CD1c-positive myeloid dendritic cell (primary cell): ENCODE measurements around the gene ADGRG6.
"Not testable (repeated sequence)": the region's sequence is repeated elsewhere in the genome, so short reads cannot be mapped to it uniquely, and the experiment has no call there.

ENCODE experiments used
- DNase-seq: peaks from one replicate; pipeline ENCODE4 v3.0.0-alpha.2; 2016; ENCODE audit errors: extremely low spot score

ADGRG6 gene

DNA sequence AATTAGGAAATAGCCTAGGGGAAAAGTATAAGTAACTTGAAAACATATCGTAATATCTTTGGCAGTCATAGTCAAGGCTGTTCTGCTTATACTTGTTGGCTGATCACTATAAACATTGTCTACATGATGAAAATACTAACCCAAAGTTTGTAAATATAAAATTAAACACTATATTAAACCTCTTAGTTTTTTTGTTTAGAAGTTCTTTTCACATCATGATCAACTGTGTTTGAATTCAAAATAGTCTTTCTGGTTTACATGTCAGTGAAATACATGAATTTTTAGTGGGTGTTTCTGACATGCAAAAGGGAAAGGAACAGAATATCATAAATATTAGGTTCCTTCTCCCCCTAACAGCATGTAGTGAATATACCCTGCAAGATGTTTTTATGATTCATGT is 43.5 kb downstream of the ADGRG6 start:
- no peak for DNase-seq

DNA sequence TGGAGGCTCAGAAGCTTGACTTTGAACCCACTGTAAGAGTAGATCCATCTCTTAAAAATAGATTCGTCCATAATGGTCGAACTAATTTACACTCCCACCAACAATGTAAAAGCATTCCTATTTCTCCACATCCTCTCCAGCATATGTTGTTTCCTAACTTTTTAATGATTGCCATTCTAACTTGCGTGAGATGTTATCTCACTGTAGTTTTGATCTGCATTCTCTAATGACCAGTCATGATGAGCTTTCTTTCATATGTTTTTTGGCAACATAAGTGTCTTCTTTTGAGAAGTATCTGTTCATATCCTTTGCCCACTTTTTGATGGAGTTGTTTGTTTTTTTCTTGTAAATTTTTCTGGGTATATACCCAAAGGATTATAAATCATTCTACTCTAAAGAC is 44.4 kb downstream of the ADGRG6 start:
- DNase-seq: not testable (repeated sequence)

DNA sequence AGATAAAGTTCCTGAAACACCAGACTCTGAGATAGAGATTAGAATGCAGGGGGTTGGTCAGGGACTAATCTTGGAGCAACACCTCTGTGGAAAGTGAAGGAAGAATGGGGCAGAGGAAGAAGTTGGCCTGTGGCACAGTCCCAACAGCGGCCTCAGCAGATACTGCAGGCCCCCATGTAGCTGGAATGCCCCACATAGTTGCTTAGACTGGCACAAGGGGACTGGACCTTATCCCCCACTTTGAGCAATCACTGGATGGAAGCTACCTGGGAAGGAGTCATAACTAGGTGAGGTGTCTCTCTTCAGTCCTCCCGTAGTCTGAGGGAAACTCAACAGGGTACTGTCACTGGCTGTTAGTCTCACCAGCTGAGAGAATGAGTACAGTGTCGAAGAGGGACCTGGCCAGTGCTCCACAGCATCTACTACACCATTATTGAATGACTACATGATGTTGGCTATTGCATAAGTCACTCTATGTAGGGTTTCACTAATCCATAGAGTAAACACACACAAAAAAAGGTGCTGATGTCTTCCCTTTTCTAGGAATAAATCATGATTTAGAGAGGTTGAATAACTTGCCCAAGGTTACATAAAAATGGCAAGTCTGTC is 47.5 kb downstream of the ADGRG6 start:
- DNase-seq: no peak

DNA sequence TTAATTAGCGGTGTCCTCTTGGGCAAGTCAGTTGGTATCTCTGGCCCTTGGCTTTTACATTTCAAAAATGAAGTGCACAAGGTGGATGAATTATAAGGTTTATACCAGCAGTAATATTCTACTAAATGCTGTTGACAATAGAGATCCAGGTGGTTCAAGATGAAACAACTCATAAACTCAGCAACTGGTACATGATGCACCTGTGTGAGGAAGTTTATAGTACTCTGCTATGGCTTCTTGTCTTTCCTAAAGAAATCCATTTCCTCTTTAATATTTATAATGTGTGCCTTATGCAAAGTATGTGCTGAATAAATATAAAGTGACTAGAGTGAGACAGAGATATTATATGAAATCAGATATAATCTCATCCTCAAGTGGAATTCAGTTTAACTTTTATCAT is 48.5 kb downstream of the ADGRG6 start:
- no peak for DNase-seq

DNA sequence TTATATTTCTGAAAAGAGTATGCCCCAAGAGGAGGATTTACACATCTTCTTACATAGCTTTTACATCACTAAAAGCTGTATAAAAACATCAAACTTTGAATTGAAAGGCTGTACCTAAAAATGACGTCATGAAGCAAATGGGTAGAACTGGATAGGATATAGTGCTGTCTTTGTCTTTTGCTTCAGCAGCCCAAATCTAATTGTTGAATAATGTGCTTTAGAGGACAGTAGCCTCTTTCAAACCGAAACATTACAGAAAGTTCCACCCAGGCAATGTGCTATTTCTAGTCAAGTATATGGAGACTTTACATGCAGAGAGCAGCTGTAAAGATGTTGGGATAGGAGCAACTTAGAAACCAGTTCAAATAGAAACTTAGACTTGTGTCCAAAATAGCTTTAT is 51.9 kb downstream of the ADGRG6 start:
- no peak for DNase-seq

DNA sequence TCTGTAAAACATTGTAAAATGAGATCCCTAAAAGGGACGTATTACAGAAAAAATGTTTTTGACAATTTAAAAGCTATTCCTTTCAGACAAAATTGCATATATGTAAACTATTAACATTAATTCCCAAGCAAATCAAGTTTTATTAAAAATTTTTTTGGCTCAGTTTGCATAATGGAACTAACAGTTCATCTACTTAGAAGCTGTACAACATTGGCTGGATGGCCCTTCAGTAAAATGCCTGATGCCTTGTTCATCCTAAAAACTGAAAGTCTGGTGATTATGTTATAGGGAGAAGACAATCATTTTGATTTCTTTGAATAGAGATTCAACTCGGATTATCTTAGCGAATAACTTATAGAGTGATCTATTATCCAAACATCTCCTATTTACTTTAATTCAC is 52.8 kb downstream of the ADGRG6 start:
- no peak for DNase-seq

DNA sequence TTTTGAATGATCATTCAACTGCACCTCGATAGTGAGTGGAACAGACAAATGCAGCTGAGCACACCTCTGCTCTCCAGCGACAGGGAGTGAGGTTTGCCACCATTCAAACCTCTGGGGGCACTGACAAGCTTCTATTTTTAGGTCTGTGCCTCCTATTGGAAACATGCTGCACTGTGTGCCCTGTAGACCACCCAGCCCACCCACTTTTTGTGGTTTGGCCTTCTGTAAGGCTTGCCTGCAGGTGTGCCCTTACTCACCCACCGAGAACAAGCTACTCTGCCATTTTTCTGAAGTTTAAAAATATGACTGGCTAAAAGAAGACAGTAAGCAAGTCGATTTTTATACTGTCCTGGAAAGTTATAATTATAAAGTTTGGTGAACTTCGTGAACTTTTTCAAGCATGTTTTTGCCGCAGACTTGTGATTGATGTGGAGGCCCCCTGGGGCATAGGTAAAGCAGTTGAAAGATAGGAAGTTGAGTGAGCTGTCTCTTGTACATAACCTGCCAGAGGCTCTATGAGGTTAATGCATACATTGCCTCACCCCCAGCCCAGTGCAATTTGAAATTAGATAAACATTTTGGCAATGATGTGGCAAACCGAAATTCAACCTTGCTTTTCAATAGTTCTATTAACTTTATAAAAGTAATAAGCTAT is 53.8 kb downstream of the ADGRG6 start:
- no peak for DNase-seq

DNA sequence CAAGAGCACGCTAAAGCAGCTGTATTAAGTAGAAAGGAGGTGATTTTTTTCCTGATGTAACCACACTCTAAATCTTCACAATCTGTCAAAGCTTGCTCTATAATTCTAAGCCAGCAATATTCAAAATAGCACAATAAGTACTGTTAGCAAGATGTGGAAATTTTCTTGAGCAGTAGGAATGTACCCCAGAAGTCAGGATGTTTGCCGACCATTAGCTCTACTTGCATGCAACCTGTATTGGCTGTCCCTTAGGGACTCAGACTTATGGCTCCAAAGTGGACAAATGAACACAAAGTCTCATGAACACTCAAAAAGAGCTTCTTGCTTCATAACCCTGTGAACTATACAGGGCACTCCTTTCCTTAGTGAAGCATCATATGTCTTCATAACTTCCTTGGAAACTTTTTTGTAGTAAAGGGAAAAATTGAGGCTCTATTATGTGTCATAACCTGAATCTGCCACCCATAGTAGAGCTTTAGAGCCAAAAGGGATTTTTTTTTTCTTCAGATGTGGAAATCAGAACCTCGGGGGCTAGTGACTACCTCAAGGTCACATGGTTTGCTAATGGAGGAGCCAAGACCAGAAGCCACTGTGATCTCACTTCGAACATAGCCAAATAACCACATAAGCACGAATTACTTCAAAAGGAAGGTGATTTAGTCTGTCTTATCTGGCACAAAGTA is 54.5 kb downstream of the ADGRG6 start:
- no peak for DNase-seq

DNA sequence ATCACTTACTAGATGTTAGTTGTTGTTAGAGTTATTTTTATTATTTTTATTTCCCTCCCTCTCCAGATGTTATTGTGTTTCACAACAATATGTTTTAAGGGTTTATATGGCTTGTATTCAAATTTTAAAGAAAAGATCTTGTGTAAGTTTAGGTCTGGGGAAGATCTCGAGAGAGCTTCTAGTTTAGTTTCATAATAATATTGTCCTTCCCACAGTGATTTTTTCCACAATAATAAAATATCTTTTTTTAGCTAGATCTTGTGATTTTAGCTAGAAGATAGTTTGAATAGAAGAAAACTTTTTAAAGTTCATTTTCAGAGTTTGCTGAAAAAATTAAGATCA is 55.0 kb downstream of the ADGRG6 start:
- DNase-seq: no peak

DNA sequence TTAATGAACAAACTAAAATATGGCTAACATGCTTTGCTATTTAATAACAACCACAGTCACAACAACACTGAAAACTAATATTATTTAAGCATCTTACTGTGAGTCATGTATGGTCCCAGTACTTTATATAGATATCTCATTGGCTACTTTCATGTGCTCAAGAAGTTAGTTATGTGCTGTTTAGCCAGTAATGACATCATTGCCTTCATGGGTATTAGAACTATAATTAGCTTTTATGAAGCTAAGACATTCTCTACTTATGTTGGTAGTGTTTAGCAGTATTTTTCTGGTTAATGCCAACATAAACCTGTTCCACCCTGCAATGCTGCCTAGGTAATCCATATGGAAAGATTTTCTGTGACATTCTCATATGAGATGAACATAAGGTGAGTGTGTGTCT is 56.1 kb downstream of the ADGRG6 start:
- no peak for DNase-seq

DNA sequence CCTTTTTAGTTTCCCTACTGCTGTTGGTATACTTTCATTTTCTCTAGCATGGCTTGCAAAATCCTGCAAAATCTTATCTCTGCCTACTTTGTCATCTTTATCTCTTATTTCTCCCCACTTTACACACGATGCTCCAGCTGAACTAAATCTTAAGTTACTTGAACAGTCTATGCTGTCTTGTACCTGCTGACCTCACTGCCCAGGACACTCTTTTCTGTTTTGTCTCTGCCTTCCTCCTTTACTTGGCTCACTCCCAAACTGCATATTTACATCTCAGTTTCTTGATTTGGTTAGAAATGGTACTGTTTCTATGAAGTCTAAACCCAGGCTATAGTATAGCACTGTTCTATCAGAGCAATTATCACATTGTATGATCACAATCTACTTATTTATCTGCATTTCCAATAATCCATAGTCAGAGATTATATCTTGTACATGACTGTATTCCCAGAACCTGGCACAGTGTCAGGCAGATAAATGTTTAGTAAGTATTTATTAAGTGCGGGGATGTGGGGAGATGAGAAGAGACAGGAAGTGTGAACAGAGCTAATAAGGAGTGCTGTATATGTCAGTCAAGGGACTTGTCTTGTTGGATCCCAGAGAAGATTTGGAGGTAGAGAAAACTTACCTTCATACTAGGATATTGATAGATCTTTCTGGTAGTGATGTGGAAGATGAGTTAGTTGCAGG is 57.6 kb downstream of the ADGRG6 start:
- no peak for DNase-seq

DNA sequence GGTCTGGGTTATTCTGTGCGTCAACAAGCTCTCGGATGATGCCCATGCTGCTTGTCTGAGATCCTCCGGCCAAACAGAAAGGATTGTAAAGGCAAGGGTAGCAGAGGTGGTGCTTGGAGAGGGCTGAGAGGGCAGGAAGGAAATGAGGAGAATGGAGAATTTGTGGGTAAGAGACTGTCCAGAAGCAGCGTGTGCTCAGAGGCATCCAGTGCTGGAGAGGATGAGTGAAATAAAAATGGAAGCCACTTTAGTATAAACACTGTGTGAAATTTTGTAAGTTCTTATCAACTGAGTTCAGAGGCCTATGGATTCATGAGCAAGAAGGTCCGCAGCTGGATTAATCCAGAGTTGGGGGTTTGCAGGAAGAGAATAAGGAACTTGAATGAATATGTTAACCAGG is 59.5 kb downstream of the ADGRG6 start:
- DNase-seq: no peak

DNA sequence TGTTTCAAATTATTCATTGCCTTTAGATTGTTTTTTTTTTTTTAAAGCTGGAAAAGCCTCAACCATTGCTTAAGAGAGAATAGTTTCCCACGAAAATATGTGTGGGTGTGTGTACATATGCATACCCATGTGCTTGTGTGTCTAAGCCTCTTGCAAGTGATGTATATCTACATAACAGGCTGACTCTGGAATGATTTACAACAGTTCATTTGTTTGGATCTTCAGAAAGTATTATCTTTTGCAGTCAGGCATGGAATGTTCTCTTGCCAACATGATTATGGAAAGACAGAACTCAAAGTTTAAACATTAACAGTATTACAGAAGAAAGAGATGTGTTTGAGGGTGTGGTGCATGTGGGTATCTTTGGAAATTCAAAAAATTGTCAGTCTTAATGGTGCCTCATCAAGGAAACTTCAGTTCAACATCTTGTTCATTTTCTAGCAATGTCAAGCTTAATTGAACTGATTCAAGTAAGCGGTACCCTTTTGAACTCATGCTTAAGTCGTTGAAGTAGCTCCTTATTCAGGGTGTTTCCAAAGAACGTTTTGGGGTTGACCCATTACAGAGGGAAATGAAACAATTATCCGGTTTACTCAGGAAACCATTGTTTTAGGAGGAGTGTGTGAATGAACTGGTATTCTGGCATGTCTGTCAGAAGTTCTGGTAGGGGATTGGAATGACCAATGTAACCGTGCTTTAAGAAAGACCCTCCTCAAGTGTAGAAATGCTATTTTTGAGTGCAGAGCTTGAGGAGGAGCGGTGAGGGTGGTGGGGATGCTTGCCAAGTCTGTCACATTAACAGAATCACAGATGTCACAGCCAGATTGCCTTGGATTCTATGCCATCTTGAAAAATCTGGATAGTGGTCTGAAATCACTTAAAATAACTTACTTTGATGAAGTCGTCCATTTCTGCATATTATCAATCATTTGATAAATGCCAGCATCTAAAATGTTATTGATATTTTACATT is 60.3 kb downstream of the ADGRG6 start:
- DNase-seq: no peak

DNA sequence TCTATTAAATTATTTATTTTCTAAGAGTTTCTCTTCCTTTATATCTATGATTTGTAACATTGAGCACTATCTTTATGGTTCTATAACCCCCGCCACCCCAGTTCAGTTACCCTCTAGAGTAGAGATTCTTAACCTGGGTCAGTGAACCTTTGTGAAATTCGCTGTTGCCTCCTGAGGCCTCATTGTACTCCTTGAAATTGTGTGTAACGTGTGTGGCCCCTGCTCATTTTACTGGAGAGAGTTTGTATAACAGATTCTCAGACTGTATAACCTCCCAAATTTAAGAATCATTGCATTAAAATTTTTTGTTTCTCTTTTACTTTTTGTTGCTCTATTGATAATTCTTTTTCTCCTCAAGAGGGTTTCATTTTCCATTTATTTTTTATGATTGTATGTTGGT is 65.3 kb downstream of the ADGRG6 start:
- no peak for DNase-seq

DNA sequence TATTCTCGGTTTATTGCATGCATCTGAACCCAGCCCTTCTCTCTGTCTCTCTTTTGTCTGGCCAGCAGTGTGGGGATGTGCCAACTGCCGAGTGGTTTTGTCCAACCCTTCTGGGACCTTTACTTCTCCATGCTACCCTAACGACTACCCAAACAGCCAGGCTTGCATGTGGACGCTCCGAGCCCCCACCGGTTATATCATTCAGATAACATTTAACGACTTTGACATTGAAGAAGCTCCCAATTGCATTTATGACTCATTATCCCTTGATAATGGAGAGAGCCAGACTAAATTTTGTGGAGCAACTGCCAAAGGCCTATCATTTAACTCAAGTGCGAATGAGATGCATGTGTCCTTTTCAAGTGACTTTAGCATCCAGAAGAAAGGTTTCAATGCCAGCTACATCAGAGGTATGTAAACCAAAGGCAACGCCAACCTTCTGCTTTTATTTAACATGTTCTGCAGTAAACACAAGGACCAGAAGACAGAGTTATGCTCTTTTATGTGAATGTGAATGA is 65.8 kb downstream of the ADGRG6 start:
- DNase-seq: no peak

DNA sequence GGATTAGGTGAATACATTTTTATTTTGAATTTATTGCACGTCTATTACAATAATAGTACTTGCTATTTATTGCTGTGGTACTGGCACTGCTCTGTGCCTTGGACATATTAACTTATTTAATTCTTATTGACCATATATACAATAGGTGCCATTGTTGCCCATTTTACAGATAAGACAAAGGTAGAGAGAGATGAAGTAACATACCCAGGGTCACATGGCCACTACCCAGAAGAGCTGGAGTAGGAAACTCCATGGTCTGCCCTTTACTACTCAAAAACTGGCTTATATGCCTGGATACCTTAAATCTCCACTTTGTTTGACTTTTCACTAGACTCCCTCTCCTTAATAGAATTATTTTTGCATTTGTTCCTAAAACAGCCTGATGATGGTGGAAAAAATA is 67.5 kb downstream of the ADGRG6 start:
- DNase-seq: no peak

DNA sequence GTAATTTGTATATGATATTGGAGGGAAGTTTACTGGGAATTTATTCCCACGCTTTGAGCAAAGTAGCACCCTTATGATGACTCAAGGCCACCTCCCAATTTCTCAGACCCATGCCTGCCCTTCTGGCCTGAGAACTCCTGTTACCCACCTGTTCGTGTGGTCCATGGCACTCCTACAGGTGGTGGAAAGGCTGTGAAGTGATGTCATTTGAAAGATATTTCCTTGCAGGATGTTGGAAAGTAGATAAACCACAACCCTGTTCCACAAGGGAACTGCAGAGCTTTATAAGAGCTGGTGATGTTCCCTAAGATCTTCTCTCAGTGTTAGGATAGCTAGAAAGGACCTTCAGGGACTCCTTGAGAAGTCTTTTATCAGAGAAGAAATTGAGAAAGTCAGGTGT is 70.5 kb downstream of the ADGRG6 start:
- no peak for DNase-seq

DNA sequence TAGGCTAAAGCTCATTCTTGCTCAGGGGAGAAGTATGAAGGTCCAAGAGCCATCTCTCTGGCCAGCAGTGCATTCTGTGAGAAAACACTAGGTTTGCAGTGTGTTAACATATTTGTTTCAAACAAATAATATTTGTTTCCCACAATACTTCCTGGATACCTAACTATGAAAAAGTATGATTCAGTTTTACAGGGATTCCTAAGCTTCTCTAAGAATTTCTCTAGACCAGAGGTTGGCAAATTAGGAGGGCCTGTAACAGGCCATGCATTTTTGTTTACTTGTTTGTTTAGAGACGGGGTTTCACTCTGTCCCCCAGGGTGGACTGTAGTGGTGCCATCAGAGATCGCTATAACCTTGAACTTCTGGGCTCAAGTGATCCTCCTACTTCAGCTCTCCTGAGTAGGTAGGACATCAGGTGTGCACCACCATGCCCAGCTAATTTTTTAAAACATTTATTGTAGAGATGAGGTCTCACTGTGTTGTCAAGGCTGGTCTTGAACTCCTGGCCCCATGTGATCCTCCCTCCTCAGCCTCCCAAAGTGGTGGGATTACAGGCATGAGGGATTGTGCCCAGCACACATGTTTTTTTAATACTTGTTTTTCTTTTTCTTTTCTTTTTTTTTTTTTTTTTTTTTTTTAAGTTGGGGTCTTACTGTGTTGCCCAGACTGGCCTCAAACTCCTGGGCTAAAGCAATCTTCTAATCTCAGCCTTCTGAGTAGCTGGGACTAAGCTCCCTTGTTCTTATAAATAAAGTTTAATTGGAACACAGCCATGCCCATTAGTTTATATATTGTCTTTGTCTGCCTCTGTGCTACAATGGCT is 71.7 kb downstream of the ADGRG6 start:
- DNase-seq: no peak

DNA sequence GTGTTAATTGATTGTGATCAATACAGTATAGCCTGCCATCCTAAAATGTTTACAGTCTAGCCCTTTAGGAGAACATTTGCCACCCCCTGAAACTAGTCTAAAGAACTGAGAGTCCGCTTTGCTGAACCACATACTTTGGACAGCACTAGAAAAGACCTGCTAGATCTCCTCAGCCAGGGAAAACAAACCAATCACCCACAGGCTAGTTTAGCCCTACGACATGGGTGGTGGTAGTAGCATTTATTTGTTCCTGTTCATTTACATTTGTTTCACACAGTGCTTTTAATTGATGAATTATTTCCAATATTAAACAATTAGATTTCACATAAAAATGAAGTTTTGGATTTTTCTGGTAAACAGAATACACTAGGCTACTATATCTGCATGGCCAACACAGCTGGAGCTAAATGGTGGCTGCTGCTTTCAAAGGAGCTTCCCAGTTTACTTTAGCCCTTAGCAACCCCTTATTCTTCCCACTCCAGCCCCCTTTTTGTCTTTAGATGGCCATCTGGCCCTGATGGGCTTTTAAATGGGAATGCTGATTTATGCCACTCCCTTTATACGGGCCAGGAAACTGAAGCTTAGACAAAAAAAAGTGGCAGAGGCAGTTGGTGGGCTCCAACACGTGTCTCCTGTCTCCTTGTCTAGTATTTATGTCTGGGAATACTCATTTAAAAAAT is 72.4 kb downstream of the ADGRG6 start:
- no peak for DNase-seq
